ENCODE results near the gene CEP290. TPM values are rescaled to one million over a fixed set of nuclear protein-coding genes. Genes with fewer than 3 reads are reported as not detected.

Gene CEP290, protein sequence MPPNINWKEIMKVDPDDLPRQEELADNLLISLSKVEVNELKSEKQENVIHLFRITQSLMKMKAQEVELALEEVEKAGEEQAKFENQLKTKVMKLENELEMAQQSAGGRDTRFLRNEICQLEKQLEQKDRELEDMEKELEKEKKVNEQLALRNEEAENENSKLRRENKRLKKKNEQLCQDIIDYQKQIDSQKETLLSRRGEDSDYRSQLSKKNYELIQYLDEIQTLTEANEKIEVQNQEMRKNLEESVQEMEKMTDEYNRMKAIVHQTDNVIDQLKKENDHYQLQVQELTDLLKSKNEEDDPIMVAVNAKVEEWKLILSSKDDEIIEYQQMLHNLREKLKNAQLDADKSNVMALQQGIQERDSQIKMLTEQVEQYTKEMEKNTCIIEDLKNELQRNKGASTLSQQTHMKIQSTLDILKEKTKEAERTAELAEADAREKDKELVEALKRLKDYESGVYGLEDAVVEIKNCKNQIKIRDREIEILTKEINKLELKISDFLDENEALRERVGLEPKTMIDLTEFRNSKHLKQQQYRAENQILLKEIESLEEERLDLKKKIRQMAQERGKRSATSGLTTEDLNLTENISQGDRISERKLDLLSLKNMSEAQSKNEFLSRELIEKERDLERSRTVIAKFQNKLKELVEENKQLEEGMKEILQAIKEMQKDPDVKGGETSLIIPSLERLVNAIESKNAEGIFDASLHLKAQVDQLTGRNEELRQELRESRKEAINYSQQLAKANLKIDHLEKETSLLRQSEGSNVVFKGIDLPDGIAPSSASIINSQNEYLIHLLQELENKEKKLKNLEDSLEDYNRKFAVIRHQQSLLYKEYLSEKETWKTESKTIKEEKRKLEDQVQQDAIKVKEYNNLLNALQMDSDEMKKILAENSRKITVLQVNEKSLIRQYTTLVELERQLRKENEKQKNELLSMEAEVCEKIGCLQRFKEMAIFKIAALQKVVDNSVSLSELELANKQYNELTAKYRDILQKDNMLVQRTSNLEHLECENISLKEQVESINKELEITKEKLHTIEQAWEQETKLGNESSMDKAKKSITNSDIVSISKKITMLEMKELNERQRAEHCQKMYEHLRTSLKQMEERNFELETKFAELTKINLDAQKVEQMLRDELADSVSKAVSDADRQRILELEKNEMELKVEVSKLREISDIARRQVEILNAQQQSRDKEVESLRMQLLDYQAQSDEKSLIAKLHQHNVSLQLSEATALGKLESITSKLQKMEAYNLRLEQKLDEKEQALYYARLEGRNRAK (N-terminal part only)
- 5.9 to 9.2 TPM (median 8.1 TPM) in 5 replicates for total RNA-seq (2022; extraction: Qiagen RNA extraction; ENCODE audit: low read depth)

DNA sequence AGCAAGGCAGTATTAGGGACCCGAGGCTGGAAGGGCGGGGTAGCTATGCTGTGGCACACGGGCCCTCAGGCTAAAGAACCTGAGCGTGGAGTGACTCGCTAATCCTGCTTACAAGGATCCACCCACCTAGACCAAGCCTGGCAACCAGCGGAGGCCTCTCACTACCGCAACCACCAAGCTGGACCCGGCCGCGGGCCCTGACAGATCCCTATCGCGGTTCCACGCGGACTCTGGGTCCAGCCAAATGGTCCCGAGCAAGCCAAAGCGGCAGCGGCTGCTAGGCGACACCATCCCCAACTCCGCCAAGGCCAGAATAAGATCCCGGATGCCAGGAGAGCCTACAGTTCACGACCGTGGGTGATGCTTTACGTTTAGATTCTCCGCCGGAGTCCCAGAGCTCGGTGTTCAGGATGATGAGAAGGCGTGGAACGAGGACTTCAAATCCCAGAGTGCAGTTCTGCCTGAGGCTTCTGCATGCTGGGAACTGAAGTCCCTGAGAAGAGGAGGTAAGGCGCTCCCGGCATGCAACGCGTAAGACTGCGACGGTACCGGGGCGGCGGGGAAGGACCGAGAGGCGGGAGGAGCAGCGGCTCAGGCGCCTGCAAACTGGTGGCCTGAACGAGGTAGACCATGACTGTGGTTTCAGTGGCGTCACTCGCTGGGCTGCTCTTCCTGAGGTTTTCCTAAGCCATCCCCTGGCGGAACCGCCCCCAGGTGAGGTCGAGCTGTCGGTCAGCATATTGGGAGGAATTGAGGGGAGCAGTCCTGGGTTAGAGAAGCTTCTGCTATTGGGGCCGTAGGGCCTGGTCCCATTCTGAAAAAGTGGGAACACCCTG is at the start of gene CEP290, which contains the start of gene TMTC3:
Gene CEP290, minus strand, starts transcription at position 315 of the 836 bp plus-strand sequence. CDS start 781 bp downstream, outside the sequence.
Gene TMTC3, plus strand, starts transcription at position 534 of the 836 bp plus-strand sequence. CDS start 6,009 bp downstream, outside the sequence.

DNA sequence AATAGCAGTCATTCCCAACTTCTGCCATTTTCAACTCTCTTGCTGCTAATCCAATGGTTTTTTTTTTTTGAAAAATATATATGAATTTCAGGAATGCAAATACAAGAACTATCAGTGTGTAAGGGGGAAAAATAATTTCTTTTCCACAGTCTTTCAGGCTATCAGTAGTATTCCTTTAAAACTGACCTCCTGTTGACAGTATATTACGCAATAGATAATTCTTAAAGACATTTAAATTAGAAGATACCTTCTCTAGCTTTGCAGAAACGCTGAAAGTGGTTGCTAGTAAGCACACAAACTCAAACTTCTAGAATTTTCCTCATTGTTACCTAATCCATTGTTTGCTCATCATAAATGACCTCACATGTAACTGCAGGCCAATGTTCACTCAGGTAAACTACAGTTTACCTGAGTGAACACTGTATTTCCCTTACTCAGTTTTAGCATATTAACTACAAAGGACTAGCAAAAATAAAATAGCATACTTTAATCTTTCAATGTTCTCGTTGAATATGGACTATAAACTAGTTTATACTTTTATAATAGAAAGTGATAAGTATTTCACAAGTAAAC is 112.7 kb downstream of the CEP290 start, which contains the start of gene C12orf50:
Gene C12orf50, minus strand, starts transcription at position 309 of the 573 bp plus-strand sequence. CDS start 2,439 bp downstream, outside the sequence.

Other genes starting within 250 kb of the CEP290 start
- gene C12orf50, start 112.7 kb downstream of the CEP290 start, total RNA-seq (2022; extraction: Qiagen RNA extraction; ENCODE audit: low read depth), result 0.07 to 0.10 TPM (median 0.08 TPM) in 4 of 5 replicates, not detected in the other
- gene TMTC3, start 219 bp upstream of the CEP290 start, total RNA-seq (2022; extraction: Qiagen RNA extraction; ENCODE audit: low read depth), result 9.9 to 18.6 TPM (median 15.0 TPM) in 5 replicates